Neuron (in vitro differentiated cells): ENCODE data around the gene DMGDH.

Experiments
- H2AFZ ChIP-seq: one replicate; pipeline ENCODE4 v1.6.1; 2013; ENCODE audit warnings: low read depth, mild to moderate bottlenecking, inconsistent platforms, low read length, moderate library complexity
- H3K27me3 ChIP-seq: one replicate; pipeline ENCODE4 v1.6.1; 2013; ENCODE audit warnings: low read length; ENCODE audit not compliant: insufficient read depth
- H3K36me3 ChIP-seq: one replicate; pipeline ENCODE4 v1.6.1; 2013; ENCODE audit warnings: low read length; ENCODE audit not compliant: insufficient read depth
- H3K4me1 ChIP-seq: one replicate; pipeline ENCODE4 v1.6.1; 2013; ENCODE audit warnings: low read length; ENCODE audit not compliant: insufficient read depth
- H3K4me3 ChIP-seq: 2 replicates; pipeline ENCODE4 v1.5.1; 2013; ENCODE audit warnings: mild to moderate bottlenecking, low read length, moderate library complexity
- H3K9me3 ChIP-seq: one replicate; pipeline ENCODE4 v1.6.1; 2013; ENCODE audit warnings: low read length

DMGDH gene

DNA sequence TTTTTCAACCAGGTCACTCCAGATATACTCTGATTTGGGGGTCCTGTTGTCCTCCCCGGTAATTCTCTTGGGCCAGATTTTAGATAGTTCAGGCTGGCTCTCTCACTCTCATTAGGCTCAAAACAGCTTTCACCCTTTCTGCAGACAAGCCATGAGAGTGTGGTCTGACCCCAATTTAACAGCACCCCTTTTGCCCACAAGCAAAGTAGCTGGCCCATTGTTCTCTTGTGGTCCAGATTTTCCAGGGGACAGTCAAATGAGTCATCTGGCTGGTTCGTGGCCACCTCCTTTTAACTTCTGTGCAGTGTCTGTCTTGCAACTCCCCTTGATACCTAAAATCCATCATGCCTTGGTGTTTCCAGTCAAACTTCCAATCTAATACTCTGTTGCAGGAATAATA, 16.6 kb upstream of the DMGDH start:
- no peaks in the 10 kb centered on the region for H3K36me3 ChIP-seq
- H3K4me1 ChIP-seq, result peaks cover 3% of the 10 kb centered on the region
- no peak overlapping the region for H2AFZ ChIP-seq
- no peak overlapping the region for H3K4me3 ChIP-seq
- H3K9me3 ChIP-seq, result no peaks in the 10 kb centered on the region
- H3K27me3 ChIP-seq, result peaks cover 2% of the 10 kb centered on the region

DNA sequence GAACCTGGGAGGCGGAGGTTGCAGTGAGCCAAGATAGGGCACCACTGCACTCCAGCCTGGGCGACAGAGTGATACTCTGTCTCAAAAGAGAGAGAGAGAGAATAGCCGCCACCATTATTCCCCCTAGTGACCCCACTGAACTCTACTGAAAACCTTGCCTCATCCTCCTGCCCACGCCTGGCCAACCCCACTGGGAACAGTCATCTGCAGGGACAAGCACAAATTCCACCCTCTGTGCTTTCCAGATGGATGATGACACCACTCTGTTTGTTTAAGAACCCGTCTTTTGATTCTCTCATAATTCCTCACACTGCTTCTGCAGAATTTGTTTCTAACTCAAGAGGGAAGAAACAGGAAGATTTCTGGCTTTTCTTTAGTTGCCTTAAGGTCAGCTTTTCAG, 12.3 kb upstream of the DMGDH start:
- H3K4me3 ChIP-seq, result no peak overlapping the region
- no peaks in the 10 kb centered on the region for H3K36me3 ChIP-seq
- peaks cover 2% of the 10 kb centered on the region for H3K27me3 ChIP-seq
- no peak overlapping the region for H2AFZ ChIP-seq
- no peaks in the 10 kb centered on the region for H3K9me3 ChIP-seq
- peaks cover 3% of the 10 kb centered on the region for H3K4me1 ChIP-seq

DNA sequence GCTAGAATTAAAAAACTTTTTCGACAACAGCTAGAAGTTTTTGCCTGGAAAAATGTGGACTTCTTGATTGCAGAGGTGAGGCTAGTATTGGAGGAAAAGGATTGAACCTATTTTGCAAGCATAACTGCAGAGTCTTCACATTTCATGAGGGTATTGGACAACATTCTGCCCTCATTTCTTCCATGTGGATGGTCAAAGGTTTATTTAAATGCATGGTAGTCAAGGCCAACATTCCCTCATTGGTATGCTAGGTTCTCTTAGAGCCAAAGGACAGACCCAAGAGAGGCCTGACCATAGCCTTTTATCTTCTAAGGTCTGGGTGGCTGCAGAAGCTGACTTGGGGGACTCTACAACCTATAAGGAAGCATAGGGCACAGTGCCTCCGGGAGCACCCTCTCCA, 11.3 kb upstream of the DMGDH start:
- H3K27me3 ChIP-seq, result peaks cover under 1% of the 10 kb centered on the region
- peaks cover 3% of the 10 kb centered on the region for H3K4me1 ChIP-seq
- no peaks in the 10 kb centered on the region for H3K9me3 ChIP-seq
- no peak overlapping the region for H2AFZ ChIP-seq
- no peaks in the 10 kb centered on the region for H3K36me3 ChIP-seq
- H3K4me3 ChIP-seq, result no peak overlapping the region

DNA sequence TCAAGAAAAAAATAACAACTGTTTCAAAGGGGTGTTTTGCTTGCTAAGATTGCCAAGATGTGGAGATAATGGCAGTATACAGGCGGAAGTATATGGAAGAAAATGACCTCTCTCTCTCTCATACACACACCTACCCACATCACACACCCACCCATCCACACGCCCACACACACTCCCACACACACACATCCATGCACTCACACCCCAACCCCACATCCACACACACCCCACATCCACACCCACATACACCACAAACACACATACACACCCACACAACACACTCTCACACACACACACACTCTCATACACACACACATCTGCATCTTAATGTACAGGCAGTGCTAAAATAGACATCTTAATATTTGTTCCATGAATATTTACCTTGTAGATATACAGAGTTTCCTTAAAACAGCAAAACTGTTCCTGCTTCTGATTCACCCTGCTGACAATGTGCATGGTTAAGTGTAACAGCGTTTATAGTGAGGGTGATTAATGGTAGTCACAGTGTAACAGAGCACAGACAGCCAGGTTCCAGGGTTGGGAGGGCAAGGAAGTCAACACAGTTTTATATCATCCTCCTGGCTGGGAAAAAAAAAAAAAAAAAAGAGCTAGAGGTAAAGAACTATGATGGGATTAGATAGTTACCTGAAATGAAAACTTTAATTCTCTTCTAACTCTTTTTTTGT, 8.3 kb upstream of the DMGDH start:
- Histone ChIP-seq H3K4me3 (no peak overlapping the region), H3K9me3 (peaks cover 3% of the 10 kb centered on the region), H2AFZ (no peak overlapping the region), H3K27me3 (no peaks in the 10 kb centered on the region), H3K36me3 (no peaks in the 10 kb centered on the region), H3K4me1 (peaks cover 3% of the 10 kb centered on the region)

DNA sequence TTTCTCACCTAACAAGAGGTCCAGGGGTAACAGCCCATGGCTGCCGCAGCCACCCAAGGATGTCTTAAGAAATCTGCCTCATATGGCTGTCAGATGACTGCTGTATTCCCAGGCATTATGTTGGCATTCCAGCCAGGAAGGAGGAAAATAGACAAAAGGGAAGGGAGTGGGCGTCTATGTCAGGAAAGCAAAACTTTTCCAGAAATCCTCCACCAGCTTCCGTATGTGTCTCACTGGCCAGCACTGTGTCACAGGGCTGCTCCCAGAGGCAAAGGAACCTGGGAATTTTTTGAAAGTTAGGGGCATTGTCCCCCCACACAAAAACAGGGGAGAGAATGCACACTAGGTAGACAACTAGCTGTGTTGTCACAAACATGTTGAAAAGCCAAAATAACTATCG, 7.3 kb upstream of the DMGDH start:
- Histone ChIP-seq H3K27me3 (no peaks in the 10 kb centered on the region), H3K9me3 (peaks cover 3% of the 10 kb centered on the region), H3K4me3 (no peak overlapping the region), H3K4me1 (peaks cover 2% of the 10 kb centered on the region), H2AFZ (no peak overlapping the region), H3K36me3 (no peaks in the 10 kb centered on the region)

DNA sequence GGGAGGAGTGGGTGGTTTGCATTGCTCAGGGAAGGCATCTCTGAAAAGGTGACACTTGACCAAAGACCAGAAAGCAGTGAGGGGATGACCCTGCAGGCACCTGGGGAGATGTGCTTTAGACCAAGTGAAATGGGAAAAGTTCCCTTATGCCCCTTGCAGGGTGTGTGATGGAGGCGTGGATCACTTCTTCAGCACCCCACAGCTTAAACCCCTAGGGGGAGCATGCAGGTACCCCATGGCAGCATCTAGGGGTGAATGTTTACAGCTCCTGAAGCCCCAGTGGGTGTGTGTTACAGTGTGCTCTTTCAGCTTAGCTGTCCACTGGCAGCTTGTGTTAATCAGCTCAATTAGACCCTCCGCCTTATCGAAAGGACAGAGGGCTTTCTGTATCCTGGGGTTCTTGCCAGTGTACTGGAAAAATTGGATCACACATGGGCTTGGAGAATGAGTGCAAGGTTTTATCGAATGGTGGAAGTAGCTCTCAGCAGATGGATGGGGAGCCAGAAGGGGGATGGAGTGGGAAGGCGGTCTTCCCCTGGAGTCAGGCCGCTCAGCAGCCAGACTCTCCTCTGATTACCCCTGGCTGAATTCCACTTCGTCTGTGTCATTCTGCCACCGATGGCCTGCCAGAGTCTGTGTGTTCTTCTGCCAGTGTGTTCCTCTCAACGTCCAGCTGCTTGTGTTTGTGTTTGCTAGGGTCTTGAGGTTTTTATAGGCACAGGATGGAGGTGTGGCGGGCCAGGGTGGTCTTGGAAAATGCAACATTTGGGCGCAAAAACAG, 6.4 kb upstream of the DMGDH start:
- peaks cover 3% of the 10 kb centered on the region for H3K9me3 ChIP-seq
- no peak overlapping the region for H3K4me3 ChIP-seq
- H3K36me3 ChIP-seq, result no peaks in the 10 kb centered on the region
- no peak overlapping the region for H2AFZ ChIP-seq
- H3K27me3 ChIP-seq, result no peaks in the 10 kb centered on the region
- no peaks in the 10 kb centered on the region for H3K4me1 ChIP-seq

DNA sequence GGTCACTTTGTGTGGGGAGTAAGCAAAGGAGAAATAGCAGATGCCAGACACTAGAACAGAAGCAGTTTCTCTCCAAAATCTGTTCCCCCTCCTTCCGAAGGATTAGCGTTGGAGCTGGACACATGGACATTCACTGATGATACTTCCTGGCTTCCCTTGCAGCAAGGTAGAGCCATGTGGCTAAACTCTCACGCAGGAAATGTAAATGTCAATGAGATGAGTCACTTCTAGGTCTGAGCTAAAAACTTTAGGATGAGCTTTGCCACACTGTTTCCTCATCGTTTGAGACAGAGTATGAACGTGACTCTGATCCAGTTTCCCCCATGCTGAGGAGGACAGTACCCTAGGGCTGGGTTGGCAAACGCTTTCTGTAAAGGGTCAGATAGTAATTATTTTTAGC, 5.2 kb upstream of the DMGDH start:
- Histone ChIP-seq H3K4me3 (no peak overlapping the region), H2AFZ (no peak overlapping the region), H3K36me3 (no peaks in the 10 kb centered on the region), H3K27me3 (no peaks in the 10 kb centered on the region), H3K9me3 (peaks cover 3% of the 10 kb centered on the region), H3K4me1 (no peaks in the 10 kb centered on the region)

DNA sequence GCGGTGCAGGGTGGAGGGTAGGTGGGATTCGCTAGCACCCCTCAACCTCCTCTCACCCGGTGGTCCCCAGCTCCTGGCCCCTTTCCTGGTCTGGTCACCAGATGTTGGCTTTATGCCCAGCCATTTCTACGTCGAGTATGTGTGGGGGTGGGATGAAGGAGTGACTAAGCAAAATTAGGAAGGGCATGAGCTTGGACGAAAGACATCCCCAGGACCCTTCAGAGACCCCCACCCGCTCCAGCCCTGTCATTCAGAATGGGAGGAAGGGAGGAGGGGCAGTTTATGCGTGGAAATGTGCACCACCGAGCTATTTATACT, 835 bp upstream of the DMGDH start:
- Histone ChIP-seq H3K27me3 (no peaks in the 10 kb centered on the region), H2AFZ (no peak overlapping the region), H3K4me3 (no peak overlapping the region), H3K4me1 (no peaks in the 10 kb centered on the region), H3K36me3 (no peaks in the 10 kb centered on the region), H3K9me3 (peaks cover 3% of the 10 kb centered on the region)

GRCh38 chr5:79062436-79062835, 7.0 kb downstream of the DMGDH start:
- H3K9me3 ChIP-seq, result no peaks in the 10 kb centered on the region

DNA sequence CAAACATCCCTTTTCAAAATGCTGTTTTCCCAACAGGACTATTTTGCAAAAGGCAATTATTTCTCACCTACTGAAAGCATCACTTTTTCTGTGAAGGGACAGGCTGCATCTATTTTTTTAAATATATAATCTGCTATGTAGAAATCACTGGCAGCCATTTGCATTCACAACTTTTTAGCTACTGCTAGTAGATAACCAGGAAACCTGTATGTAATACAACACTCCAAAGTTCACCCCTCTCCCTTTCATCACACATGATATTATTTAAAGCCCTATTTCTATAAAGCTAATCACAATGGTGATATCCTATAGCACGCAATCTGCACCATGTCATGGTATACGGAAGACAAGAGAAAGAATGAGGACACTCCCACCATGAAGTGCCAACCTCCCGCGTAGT, 9.8 kb downstream of the DMGDH start:
- H2AFZ ChIP-seq, result no peak overlapping the region
- no peak overlapping the region for H3K4me3 ChIP-seq
- H3K36me3 ChIP-seq, result no peaks in the 10 kb centered on the region
- H3K27me3 ChIP-seq, result peaks cover 5% of the 10 kb centered on the region
- peaks cover 2% of the 10 kb centered on the region for H3K9me3 ChIP-seq
- peaks cover 8% of the 10 kb centered on the region for H3K4me1 ChIP-seq

More at GRCh38 chr5:79062436-79062835, 7.0 kb downstream of the DMGDH start:
- H3K4me1 ChIP-seq, result no peaks in the 10 kb centered on the region
- H2AFZ ChIP-seq, result no peak overlapping the region
- no peak overlapping the region for H3K4me3 ChIP-seq
- H3K36me3 ChIP-seq, result no peaks in the 10 kb centered on the region
- H3K27me3 ChIP-seq, result peaks cover 5% of the 10 kb centered on the region

DNA sequence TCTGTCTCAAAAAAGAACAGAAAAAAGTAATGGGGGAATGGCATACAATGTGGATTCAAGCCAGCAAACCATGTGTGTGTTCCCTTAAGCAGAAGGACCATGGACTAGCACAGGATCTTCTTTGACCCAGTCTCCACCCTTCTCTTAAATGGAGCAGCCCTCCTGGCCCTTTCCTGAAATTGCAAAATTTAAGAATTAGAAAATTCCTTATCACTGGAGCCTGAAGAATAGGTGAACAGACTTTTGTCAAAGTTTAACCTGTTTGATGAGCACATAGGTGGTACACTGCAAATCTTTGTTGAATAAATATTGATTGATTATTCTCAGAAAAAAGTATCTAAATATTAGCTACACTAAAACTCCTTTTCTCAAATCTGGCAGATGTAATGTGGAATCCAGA, 12.6 kb downstream of the DMGDH start:
- Histone ChIP-seq H3K4me3 (no peak overlapping the region), H3K36me3 (no peaks in the 10 kb centered on the region), H3K9me3 (peaks cover 2% of the 10 kb centered on the region), H2AFZ (no peak overlapping the region), H3K4me1 (peaks cover 11% of the 10 kb centered on the region), H3K27me3 (peaks cover 5% of the 10 kb centered on the region)

- no peak overlapping the region for H3K4me3 ChIP-seq
- peak overlapping the region; percentile 83 for H2AFZ ChIP-seq
- peaks cover 2% of the 10 kb centered on the region for H3K27me3 ChIP-seq
- H3K9me3 ChIP-seq, result peaks cover 2% of the 10 kb centered on the region
- H3K36me3 ChIP-seq, result no peaks in the 10 kb centered on the region
- peaks cover 11% of the 10 kb centered on the region for H3K4me1 ChIP-seq
Measured at GRCh38 chr5:79055017-79055416, 14.5 kb downstream of the DMGDH start.

- Histone ChIP-seq H3K4me3 (no peak overlapping the region), H3K27me3 (no peaks in the 10 kb centered on the region), H2AFZ (no peak overlapping the region), H3K9me3 (peaks cover 2% of the 10 kb centered on the region), H3K4me1 (peaks cover 11% of the 10 kb centered on the region), H3K36me3 (no peaks in the 10 kb centered on the region)
Measured at GRCh38 chr5:79053321-79053720, 16.2 kb downstream of the DMGDH start.

DNA sequence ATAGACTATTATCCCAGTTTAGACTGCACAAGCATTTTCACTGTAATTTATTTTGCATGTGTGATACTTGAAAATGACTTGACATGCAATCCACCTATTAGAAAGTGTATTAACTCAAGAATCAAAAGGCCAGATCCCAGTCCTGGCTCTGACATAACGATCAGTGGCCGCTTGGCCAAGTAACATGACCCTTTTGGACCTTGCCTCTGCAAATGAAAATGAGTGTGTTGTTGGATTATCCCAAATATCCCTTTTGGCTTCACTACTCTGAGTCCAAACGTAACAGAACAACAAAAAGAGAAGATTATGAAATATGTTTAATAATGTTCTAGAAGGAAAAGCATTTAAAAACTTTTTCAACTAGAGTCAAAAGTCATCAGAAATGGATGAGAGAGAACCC, 19.0 kb downstream of the DMGDH start:
- Histone ChIP-seq H3K27me3 (no peaks in the 10 kb centered on the region), H3K4me3 (no peak overlapping the region), H3K9me3 (no peaks in the 10 kb centered on the region), H3K36me3 (no peaks in the 10 kb centered on the region), H3K4me1 (peaks cover 11% of the 10 kb centered on the region), H2AFZ (no peak overlapping the region)
